HG03196 (cell line): Measurements from ENCODE around the gene MMP23B.
"Not testable (repeated sequence)": the region's sequence is repeated elsewhere in the genome, so short reads cannot be mapped to it uniquely, and the experiment has no call there.

ENCODE experiments used
- ATAC-seq: cut with Tn5 transposase; IDR thresholded peaks from one replicate; pipeline ENCODE4 v1.9.1; 2021; ENCODE audit not compliant: unreplicated experiment

MMP23B gene

GRCh38 chr1:1629430-1630190 is 2.4 kb upstream of the MMP23B start:
- no peak for ATAC-seq

DNA sequence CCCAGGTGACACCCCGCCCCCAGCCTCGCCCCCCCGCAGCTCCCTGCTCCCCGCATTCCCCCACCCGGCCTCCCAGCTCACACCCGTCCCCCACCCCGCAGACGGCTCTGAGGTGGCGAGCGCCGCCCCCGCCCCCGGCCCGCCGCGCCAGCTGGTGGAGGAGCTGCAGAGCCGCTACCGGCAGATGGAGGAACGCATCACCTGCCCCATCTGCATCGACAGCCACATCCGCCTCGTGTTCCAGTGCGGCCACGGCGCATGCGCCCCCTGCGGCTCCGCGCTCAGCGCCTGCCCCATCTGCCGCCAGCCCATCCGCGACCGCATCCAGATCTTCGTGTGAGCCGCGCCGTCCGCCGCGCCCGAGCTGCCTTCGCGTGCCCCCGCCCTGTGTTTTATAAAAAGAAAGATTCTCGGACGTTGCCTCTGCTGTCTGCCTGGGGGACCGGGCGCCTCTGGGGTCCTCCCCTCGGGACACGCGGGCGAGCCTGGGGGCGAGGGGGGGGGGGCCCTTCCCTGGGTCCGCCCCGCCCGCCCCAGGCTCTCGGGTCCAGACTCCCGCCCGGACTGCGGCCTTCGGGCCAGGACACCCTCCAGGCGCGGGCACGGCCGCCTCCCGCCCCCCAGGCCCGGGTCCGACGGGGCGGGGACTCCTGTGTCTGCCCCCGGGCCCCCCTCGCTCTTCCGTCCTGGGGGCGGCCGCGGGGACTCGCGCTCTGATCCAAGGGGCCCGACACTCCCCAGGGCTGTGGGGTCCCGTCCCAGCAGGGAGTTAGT is 1.6 kb upstream of the MMP23B start:
- ATAC-seq = peak; percentile 60

- no peak for ATAC-seq
These were observed 800 bp upstream of the MMP23B start for GRCh38 chr1:1630965-1631781.

DNA sequence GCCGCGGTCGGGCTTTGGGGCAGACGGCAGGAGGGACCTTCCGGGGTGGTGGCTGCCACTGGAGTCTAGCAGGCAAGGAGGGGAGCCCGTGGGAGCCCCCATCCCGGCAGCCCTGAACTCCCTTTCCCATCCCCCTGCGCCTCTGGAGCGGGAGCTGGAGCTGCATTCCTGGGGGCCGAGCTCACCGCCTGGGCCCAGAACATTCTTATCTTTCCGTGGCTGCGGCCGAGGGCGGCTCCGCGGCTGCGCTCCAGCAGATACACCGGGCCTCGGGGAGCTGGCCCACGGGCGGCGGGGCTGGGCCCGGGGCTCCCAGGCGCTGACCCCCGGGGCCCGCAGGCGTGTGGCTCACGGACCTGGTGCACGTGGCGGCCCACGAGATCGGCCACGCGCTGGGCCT is 1.4 kb downstream of the MMP23B start:
- ATAC-seq = not testable (repeated sequence)

GRCh38 chr1:1634613-1635012 is 2.6 kb downstream of the MMP23B start:
- not testable (repeated sequence) for ATAC-seq

DNA sequence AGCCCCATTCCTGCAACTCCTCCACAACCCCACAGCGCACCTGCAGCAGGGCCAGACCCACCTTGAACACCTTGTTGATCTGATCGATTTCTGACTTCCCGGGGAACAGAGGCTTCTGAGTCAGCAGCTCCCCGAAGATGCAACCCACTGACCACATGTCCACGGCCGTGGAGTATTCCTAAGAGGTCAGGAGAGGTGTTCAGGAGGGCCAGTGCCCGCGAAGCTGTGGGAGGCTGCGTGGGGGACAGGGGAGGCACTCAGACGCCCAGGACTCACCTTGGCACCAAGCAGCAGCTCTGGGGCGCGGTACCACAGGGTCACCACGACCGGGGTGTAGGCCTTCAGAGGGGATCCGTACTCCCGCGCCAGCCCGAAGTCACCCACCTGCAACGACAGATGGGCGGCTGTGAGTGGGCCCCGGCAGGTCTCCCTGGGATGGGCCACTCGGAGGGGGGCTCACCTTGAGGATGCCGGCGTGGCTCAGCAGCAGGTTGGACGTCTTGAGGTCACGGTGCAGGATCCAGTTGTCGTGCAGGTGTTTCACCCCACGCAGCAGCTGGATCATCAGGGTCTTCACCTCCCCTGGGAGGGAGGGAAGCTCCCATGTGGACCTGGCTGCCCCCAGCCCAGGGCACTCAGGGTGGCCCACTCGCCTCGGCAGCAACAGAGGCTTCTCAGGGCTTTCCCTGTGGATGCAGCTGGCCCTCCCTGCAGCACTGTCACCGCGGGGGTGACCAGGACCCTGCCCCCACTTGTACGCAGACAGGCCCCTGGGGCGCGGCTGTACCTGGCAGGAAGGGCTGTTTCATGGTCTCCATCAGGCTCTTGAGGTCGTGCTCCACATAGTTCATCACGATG is 4.9 kb downstream of the MMP23B start:
- ATAC-seq = not testable (repeated sequence)

DNA sequence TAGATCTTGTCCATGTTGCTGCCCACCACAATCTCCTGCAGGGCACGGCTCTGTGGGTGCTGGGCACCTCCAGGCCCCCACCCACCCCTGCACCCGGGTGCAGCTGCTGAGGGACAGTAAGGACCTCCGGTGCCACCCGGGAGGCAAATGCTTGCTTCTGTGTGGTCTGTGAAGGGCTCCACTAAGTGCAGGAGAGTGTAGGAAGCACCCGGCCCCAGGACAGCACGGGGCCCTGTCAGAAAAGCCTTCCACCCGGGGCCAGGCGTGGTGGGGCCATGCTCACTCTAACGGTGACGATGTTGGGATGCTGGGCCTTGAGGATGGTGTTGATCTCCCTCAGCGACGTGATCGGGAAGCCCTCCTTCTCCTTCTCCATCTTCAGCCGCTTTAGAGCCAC is 5.5 kb downstream of the MMP23B start:
- not testable (repeated sequence) for ATAC-seq

DNA sequence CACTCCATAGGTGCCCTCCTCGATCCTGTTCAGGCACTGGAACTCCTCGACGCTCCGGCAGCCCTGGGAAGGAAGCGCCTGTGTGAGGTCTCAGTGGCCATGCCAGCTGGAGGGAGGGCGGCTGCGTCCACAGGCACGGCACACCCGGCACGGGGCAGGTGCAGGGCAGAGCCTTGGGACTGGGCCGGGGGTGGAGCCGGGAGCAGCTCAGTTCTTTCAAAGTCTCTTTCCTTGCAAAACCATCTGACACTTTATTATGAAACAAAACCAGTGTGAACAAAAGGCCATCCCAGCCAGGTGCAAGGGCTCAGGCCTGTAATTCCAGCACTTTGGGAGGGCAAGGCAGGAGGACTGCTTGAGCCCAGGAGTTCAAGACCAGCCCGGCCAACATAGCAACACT is 6.6 kb downstream of the MMP23B start:
- ATAC-seq = not testable (repeated sequence)

GRCh38 chr1:1639368-1639767 is 7.4 kb downstream of the MMP23B start:
- ATAC-seq = not testable (repeated sequence)

GRCh38 chr1:1640081-1640480 is 8.1 kb downstream of the MMP23B start:
- ATAC-seq = not testable (repeated sequence)

DNA sequence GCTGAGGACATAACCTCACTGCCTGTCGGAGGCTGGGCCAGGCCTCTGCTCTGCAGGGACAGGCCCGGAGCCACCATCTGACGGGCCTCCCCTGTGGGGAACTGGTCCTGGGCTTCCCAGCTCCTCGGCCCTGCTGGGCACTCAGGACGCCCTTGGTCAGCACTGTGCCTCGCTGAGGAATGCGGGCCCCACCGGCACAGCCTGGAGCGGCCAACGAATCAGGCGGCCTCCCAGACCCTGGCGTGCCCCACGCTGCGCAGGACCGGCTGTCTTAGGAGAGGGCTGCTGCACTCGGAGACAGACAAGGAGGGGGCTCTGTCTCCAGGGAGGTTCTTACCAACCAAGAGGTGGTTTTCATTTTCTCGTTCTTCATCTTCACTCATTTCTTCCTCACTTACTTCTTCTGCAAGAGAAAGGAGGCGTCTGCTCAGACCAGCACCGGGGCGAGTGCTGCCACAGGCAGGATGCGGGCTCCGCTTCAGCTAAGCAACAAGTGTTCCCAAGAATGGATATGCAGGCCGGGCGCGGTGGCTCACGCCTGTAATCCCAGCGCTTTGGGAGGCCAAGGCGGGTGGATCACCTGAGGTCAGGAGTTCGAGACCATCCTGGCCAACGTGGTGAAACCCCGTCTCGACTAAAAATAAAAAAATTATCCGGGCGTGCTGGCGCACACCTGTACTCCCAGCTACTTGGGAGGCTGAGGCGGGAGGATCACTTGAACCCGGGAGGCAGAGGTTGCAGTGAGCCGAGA is 8.9 kb downstream of the MMP23B start:
- ATAC-seq = not testable (repeated sequence)

DNA sequence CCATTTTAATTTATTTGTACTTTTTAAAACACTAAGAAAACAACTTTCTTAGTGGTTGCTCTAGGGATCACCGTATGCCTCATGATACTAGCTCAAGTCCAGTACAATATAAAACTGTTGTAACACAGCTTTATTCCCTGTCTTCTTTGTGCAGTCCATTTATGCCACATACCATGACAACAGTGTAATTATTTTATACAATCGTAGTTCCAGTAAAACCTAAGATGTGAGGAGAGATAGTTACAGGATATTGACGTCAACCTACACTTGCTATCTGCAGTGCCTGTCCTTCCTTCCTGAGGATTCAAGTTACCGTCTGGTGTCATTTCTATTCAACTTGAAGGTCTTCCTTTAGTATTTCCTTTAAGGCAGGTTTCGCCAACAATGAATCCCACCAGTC is 14.4 kb downstream of the MMP23B start:
- ATAC-seq = not testable (repeated sequence)

DNA sequence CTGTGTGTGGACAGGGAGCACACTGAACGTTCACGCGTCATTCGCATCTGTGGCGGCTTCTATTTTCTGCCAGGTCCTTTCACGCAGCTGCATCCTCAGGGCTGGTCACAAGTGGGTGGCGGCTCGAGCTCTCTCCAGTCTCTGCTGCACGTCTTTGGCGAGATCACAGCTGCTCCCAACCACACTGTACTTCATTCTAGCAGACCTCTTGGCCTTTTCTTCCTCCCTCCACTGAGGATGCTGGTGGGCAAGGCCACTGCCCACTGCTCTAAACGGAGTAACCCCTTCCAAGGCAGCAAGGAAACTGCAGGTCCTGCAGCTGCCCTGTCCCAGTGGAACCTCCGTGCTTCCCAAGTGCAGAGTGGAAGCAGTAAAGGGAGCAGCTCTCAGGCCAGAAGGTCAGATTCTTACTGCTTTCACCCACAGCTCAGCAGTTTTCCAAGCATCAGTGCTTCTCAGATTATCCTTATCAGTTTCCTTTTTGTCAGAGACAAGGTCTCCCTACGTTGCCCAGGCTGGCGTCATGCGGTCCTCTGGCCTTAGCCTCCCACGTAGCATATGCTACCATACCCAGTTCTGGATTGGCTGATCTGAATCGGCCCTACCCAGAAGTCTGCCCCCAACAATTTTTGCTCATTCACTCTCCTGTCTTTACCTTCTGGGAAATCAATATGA is 15.7 kb downstream of the MMP23B start:
- not testable (repeated sequence) for ATAC-seq

- ATAC-seq = not testable (repeated sequence)
These were observed 16.3 kb downstream of the MMP23B start for GRCh38 chr1:1648265-1648664.

- peak; percentile 87 for ATAC-seq
These were observed 26.9 kb downstream of the MMP23B start, which contains the start of gene CDK11B for GRCh38 chr1:1658583-1659549. CDK11B (minus strand) TSS chr1:1659004; CDS start chr1:1657485, 1,519 bp downstream.

DNA sequence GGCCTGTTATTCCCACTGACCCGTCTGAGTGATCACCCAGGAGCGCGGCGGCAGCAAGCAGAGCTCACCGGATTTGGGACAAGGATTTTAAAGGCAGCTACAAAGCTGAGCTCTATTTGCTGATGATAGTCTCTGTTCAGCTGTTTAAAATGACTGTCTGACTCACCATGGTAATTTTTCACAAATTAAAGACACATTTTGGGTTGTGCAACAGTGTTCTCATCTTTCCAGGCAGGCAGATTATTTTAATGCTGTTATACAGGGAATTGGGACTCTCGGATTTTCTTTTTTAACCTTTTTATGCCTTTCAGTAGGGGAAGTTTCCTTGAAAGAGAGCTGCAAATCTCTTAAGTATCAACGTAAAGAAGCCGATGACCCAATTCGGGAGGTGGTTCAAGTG is 30.4 kb downstream of the MMP23B start:
- ATAC-seq = not testable (repeated sequence)

DNA sequence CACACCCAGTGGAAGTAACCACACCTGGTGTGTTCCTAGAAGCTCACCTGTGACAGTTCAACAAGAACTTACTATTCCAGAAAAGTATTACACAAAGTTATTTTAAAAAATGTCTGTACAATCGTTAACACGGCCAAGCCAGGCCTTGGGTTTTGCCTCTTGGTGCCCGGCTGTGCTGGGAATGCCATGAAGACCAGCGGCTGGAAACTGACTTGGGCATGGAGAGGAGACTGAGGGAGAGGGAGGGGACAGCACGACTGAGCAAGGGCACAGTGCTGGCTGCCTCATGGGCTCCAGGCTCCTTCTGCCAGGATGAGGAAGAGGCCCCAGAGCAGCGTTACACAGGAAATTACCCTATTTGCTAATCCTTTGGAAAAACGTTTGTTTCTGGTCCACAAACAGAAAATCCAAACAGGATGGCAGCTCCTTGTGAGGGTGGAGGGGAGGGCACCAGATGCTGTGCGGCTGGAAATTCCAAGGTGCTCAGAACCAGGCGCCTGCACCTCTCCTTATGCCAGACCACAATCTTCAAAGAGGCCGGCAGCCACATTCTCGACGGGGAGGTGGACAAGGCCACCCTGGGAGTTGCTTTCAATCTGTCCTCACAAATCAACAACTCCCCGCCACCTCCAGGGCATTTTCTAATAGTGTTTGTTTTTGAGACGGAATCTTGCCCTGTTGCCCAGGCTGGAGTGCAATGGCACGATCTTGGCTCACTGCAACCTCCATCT is 31.0 kb downstream of the MMP23B start:
- ATAC-seq = not testable (repeated sequence)
